Measurements from ENCODE around the gene AGAP3. TPM values are rescaled to one million over a fixed set of nuclear protein-coding genes. Genes with fewer than 3 reads are reported as not detected.
"Not testable (repeated sequence)": the region's sequence is repeated elsewhere in the genome, so short reads cannot be mapped to it uniquely, and the experiment has no call there.

The AGAP3 gene
- total RNA-seq (10 to 100 TPM; 52.9 to 65.8 TPM), polyA plus RNA-seq (1 to 10 TPM; 3.0 to 9.5 TPM)

DNA sequence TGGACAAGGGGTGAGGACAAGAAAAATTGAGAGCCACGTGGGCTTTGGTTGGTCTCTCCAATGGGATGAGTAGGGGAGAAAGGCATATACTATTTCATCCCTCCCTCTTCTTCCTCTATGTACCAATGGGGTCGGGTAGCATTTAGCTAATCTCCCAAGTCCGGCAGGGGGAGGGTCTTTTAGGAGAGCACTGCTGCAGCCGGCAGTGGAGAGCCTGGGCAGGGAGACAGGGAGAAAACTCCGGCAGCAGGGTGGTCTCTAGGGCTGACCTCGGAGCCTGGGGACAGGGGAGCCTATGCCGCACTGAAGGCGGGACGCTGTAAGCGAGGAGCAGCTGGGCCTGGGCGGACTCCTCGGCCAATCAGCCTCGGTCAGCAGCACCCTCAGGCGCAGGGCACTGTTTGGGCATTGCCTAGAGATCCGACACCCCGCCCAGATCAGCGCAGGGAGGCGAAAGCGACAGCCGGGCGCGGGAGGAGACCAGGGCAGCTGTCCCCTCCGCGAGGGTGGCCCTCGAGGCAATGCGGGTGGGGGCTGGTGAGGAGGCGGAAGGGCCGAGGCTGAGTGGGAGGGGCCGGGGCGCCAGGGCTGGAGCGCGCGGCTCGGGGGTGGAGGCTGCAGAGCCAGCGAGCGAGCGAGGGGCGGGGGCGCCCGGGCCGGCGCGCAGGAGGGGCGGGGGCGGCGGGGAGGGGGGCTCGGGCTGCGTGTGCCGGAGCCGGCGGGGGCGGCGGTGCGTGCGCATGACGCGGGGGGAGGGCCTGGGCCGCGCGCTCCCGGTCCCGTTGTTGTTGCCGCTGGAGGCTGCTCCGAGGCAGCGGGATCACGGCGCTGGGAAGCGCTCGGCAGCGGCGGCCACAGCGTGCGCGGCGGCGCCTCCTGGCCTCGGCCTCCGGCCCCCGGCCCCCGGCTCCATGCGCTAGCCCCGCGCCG is at the start of gene AGAP3:
TSS of gene AGAP3 (plus strand) at position 785 of the 930 bp plus-strand sequence. CDS start 267 bp downstream, outside the sequence.
- Mint-ChIP-seq H3K27me3 (no peaks in the 10 kb centered on the region), H3K27ac (peak within 1 kb of the TSS; percentile 90 to 98 (median 93)), H3K36me3 (peaks cover 0 to 15% of the 10 kb centered on the region in 2 donors), H3K4me3 (peak within 1 kb of the TSS; percentile 90 to 94 (median 91)), H3K9me3 (peaks cover 0 to 2% (median 0%) of the 10 kb centered on the region in 8 donors), H3K4me1 (peaks cover 22 to 57% (median 34%) of the 10 kb centered on the region in 4 donors)
- no peaks in the 10 kb centered on the region for H3K36me3 ChIP-seq (ENCODE audit: insufficient read depth, low read length)
- CTCF ChIA-PET (ENCODE audit: partially characterized antibody): interaction anchor here (0.7 to 5.6 kb wide), 4 partner anchors 18 to 100 kb away, joined by 3 to 29 read pairs (median 6); no protein-coding TSS in a partner anchor
- intact Hi-C loops (cut with micrococcal nuclease): loop anchor here (10.0 kb wide), 1 partner anchor 111 kb away; the partner anchor contains the start of gene KCNH2
- peaks cover 54% of the 10 kb centered on the region for H3K4me1 ChIP-seq (ENCODE audit: insufficient read depth, low read length)
- POLR2A ChIA-PET (ENCODE audit: partially characterized antibody): interaction anchor here (1.1 to 6.4 kb wide), 6 partner anchors 10 to 71 kb away, joined by 3 to 68 read pairs (median 6); partner anchors contain the start of genes ABCB8, CDK5 and SLC4A2
- H3K27me3 ChIP-seq (ENCODE audit: insufficient read depth, low read length): no peaks in the 10 kb centered on the region
- H3K9me3 ChIP-seq (ENCODE audit: control insufficient read depth in 1 of 2, low read length in 2 of 2): no peaks in the 10 kb centered on the region
- H3K4me3 ChIP-seq (ENCODE audit: low read length in 2 of 2): peak within 1 kb of the TSS; percentile 69 to 88
- DNase-seq: peak; percentile 53 to 68 (median 57)
- peak within 1 kb of the TSS; percentile 62 for H3K27ac ChIP-seq (ENCODE audit: low read depth, low read length)

DNA sequence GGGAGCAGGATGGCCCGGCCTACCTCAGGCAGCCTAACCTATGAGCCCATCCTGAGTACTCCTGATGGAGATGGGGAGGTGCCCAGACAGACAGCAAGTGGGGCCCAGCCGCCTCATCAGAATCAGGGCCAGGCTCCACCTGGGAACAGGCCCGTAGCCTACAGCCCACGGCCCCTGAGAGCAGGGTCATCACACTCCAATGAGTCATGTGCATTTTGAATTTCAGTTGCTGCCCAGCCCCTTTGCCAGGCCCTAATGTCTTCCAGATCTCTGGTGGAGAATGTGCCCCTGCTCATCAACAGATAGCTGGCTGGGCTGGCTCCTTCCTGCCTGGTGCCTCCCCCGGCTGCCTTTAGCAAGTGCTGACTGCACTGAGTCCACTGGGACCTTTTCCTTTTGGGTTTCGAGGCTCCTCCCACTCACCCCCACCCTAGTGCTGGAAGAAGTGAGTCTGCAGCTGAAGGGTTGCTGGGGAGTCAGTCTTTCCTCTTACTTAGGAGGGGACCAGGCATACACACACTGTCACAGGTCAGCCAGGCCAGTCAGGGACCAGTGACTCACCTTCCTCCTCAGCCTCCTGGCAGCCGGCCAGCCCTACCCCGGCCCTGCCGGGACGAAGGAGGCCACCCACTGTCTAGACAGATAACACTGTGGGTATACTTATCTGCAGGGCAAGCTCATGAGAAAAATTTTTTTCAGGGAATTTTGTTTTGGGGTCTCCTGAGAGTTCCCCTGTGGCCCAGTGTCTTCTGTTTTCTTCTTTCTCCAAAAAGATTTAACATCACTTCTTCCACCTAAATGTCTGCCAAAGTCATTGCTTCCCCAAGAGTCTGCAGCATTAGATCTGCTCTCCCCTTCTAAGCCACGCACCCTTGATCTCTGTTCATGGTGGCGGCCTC is 47.1 kb upstream of the AGAP3 start:
- peaks cover 0 to 13% (median 11%) of the 10 kb centered on the region in 4 donors for H3K4me1 Mint-ChIP-seq
- no peak overlapping the region for H3K27ac ChIP-seq (ENCODE audit: low read depth, low read length)
- no peak overlapping the region for H3K4me3 ChIP-seq (ENCODE audit: low read length in 2 of 2)
- DNase-seq: peak in 1 of 5 donors; percentile 63
- peak overlapping the region in 4 of 7 donors; percentile 52 to 72 (median 60) for H3K27ac Mint-ChIP-seq
- H3K4me3 Mint-ChIP-seq: no peak overlapping the region
- intact Hi-C loops (cut with micrococcal nuclease): no loop called here
- peaks cover 9 to 18% of the 10 kb centered on the region in 2 donors for H3K36me3 Mint-ChIP-seq
- H3K4me1 ChIP-seq (ENCODE audit: insufficient read depth, low read length): peaks cover 13% of the 10 kb centered on the region
- H3K9me3 ChIP-seq (ENCODE audit: control insufficient read depth in 1 of 2, low read length in 2 of 2): no peaks in the 10 kb centered on the region
- ChIA-PET CTCF (ENCODE audit: partially characterized antibody) (interaction anchor here (1.5 to 1.9 kb wide), 3 partner anchors 11 to 85 kb away, joined by 4 read pairs; partner anchors contain the start of gene ABCB8), POLR2A (ENCODE audit: partially characterized antibody) (interaction anchor here (1.4 kb wide), 1 partner anchor 23 kb away, joined by 3 read pairs; no protein-coding TSS in a partner anchor)
- peaks cover 23% of the 10 kb centered on the region for H3K36me3 ChIP-seq (ENCODE audit: insufficient read depth, low read length)
- H3K27me3 Mint-ChIP-seq: no peaks in the 10 kb centered on the region
- no peaks in the 10 kb centered on the region for H3K27me3 ChIP-seq (ENCODE audit: insufficient read depth, low read length)
- H3K9me3 Mint-ChIP-seq: peaks cover 0 to 2% (median 0%) of the 10 kb centered on the region in 8 donors

DNA sequence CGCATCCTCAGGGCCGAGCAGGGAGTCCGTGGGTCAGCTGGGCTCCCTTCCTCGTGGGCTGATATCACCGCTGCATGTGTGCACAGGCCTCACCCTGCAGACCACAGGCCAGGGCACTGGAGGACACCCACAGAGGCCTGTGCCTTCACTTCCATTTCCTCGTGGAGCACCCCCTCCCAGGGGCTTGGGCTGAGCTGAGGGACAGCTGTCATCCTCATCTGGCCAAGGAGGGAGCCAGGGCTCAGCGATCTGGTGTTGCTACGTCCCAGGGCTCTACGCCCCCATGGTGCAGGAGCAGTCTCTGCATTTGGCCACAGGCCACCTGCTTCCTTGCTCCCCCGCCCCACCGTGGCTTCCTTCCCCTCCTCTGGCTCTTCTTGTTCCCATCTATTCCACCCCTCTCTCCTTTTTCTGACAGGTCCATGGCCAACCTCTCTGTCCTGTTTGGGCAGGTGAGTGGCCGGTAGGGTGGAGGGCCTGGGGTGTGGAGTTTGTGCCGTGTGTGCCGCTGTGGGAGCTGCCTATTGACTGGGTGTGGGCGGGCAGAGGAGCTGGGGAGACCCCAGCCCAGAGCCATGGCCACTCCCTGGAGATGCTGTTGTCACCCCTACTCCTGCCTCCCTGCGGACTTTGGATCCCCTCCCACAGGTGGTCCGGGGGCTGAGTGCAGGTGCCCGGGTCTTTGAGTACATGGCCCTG is 46.3 kb upstream of the AGAP3 start:
- ChIA-PET POLR2A (ENCODE audit: partially characterized antibody) (interaction anchor here (1.4 kb wide), 1 partner anchor 22 kb away, joined by 3 read pairs; no protein-coding TSS in a partner anchor), CTCF (ENCODE audit: partially characterized antibody) (interaction anchor here (1.5 to 1.9 kb wide), 2 partner anchors 31 to 84 kb away, joined by 4 read pairs; no protein-coding TSS in a partner anchor)
- peaks cover 16% of the 10 kb centered on the region for H3K36me3 ChIP-seq (ENCODE audit: insufficient read depth, low read length)
- no peak overlapping the region for H3K27ac ChIP-seq (ENCODE audit: low read depth, low read length)
- Mint-ChIP-seq H3K4me1 (peaks cover 0 to 13% (median 11%) of the 10 kb centered on the region in 4 donors), H3K9me3 (peaks cover 0 to 2% (median 0%) of the 10 kb centered on the region in 8 donors), H3K4me3 (no peak overlapping the region), H3K36me3 (peaks cover 9 to 25% of the 10 kb centered on the region in 2 donors), H3K27me3 (no peaks in the 10 kb centered on the region), H3K27ac (no peak overlapping the region)
- DNase-seq: no peak
- H3K27me3 ChIP-seq (ENCODE audit: insufficient read depth, low read length): no peaks in the 10 kb centered on the region
- peaks cover 13% of the 10 kb centered on the region for H3K4me1 ChIP-seq (ENCODE audit: insufficient read depth, low read length)
- H3K4me3 ChIP-seq (ENCODE audit: low read length in 2 of 2): no peak overlapping the region
- H3K9me3 ChIP-seq (ENCODE audit: control insufficient read depth in 1 of 2, low read length in 2 of 2): no peaks in the 10 kb centered on the region
- intact Hi-C loops (cut with micrococcal nuclease): loop anchor here (5.0 kb wide), 1 partner anchor 728 kb away; no protein-coding TSS in a partner anchor

DNA sequence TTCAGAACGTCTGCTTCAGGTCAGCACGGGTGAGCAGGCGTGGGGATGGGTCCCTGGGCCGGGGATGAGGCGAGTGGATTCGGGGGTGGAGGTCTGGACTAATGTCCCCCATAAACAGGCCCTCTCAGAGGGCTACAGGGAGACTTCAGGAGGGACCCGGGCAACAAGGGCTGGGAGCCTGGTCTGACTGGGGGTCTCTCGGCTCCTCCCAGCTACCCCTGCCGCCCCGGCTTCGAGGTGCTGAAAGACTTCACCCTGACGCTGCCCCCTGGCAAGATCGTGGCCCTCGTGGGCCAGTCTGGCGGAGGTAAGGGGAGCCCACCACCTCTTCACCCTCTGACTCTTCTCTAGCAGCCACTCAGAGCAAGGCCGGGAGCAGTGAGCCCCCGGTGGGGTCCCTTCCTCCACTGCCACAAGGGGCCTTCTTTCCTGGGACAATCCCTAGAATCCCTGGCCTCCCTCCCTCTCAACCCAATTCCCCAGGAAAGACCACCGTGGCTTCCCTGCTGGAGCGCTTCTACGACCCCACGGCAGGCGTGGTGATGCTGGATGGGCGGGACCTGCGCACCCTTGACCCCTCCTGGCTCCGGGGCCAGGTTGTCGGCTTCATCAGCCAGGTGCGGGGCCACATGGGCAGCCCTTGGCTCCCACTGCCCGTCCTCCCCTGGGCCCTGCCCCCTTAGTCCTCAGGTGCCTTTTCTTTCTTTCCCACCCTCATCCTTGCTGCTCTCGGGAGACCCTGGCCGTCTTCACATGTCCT is 45.5 kb upstream of the AGAP3 start:
- no peak overlapping the region for H3K27ac ChIP-seq (ENCODE audit: low read depth, low read length)
- H3K9me3 ChIP-seq (ENCODE audit: control insufficient read depth in 1 of 2, low read length in 2 of 2): no peaks in the 10 kb centered on the region
- Mint-ChIP-seq H3K9me3 (peaks cover 0 to 2% (median 0%) of the 10 kb centered on the region in 8 donors), H3K27ac (peak overlapping the region in 2 of 7 donors; percentile 41 to 69), H3K4me1 (peaks cover 0 to 13% (median 11%) of the 10 kb centered on the region in 4 donors), H3K4me3 (no peak overlapping the region), H3K27me3 (no peaks in the 10 kb centered on the region), H3K36me3 (peaks cover 9 to 25% of the 10 kb centered on the region in 2 donors)
- no peak for DNase-seq
- ChIA-PET CTCF (ENCODE audit: partially characterized antibody) (no interaction called here), POLR2A (ENCODE audit: partially characterized antibody) (interaction anchor here (1.1 kb wide), 1 partner anchor 10 kb away, joined by 3 read pairs; no protein-coding TSS in a partner anchor)
- H3K27me3 ChIP-seq (ENCODE audit: insufficient read depth, low read length): no peaks in the 10 kb centered on the region
- intact Hi-C loops (cut with micrococcal nuclease): loop anchor here (5.0 kb wide), 1 partner anchor 728 kb away; no protein-coding TSS in a partner anchor
- peaks cover 13% of the 10 kb centered on the region for H3K4me1 ChIP-seq (ENCODE audit: insufficient read depth, low read length)
- no peak overlapping the region for H3K4me3 ChIP-seq (ENCODE audit: low read length in 2 of 2)
- peaks cover 8% of the 10 kb centered on the region for H3K36me3 ChIP-seq (ENCODE audit: insufficient read depth, low read length)

DNA sequence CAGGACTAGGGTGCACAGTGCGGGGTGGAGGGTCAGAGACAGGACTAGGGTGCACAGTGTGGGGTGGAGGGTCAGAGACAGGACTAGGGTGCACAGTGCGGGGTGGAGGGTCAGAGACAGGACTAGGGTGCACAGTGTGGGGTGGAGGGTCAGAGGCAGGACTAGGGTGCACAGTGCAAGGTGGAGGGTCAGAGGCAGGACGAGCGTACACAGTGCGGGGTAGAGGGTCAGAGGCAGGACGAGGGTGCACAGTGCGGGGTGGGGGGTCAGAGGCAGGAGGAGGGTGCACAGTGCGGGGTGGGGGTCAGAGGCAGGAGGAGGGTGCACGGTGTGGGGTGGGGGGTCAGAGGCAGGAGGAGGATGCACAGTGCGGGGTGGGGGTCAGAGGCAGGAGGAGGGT is 42.8 kb upstream of the AGAP3 start:
- H3K27me3 ChIP-seq (ENCODE audit: insufficient read depth, low read length); CTCF ChIA-PET (ENCODE audit: partially characterized antibody); H3K9me3 Mint-ChIP-seq; H3K4me3 Mint-ChIP-seq; H3K4me3 ChIP-seq (ENCODE audit: low read length in 2 of 2); H3K36me3 ChIP-seq (ENCODE audit: insufficient read depth, low read length); POLR2A ChIA-PET (ENCODE audit: partially characterized antibody); H3K27ac Mint-ChIP-seq; DNase-seq; H3K9me3 ChIP-seq (ENCODE audit: control insufficient read depth in 1 of 2, low read length in 2 of 2); H3K27ac ChIP-seq (ENCODE audit: low read depth, low read length); H3K27me3 Mint-ChIP-seq: not testable (repeated sequence)
- peaks cover 4 to 19% of the 10 kb centered on the region in 2 donors for H3K36me3 Mint-ChIP-seq
- peaks cover 0 to 17% (median 8%) of the 10 kb centered on the region in 4 donors for H3K4me1 Mint-ChIP-seq
- intact Hi-C loops (cut with micrococcal nuclease): loop anchor here (5.0 kb wide), 1 partner anchor 731 kb away; no protein-coding TSS in a partner anchor
- H3K4me1 ChIP-seq (ENCODE audit: insufficient read depth, low read length): peaks cover 13% of the 10 kb centered on the region

All from CD4-positive, alpha-beta memory T cell (primary cell).